ENCODE results near the gene ZNF132. TPM values are rescaled to one million over a fixed set of nuclear protein-coding genes. Genes with fewer than 3 reads are reported as not detected.
A peak's percentile ranks its signal among the peaks of the same experiment; 100 is the strongest.
"Not testable (repeated sequence)": the region's sequence is repeated elsewhere in the genome, so short reads cannot be mapped to it uniquely, and the experiment has no call there.

The ZNF132 gene
- total RNA-seq, 2 donors from 2014 or later = 3.2 to 5.3 TPM

DNA sequence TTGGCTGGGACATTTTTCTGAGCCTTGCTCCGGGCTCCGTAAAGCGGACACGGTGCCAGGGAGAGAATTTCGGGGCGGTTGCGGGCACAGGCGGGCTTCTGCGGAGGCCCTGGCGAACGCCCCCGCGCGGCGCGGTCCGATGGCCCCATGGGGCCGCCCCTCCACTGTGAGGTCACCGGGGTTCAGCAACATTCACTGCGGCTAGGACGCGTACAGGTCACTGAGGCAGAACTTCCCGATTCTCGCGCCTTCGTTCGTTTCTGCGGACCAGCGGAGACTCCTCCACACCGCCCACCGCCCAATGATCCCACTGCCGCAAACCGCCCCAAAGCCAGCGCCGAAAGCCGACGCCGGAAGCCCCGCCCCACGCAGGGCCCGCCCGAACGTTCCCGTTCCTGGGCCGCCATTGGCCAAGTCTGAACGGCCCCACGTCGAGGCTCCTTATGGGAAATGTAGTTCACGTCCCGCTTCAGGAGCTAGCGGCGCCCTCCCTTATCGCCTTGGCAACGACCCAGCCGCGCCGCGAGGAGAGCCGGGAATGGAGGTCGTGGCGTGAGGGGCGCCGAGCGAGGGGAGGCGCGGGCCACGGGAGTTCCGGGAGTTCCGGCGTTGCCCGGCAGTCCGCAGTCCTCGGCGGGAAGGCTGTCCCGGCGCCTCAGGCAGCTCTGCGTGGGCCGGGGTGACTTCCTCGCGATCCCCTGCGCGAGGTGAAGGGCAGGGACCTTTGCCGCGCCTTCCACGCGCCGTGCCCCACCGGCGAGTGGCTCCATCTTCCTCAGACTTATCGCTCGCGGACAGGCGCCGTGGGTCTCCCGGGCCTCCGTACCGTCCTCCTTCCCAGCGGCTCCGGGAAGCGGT, 31.6 kb downstream of the ZNF132 start, which contains the start of gene ZNF584:
Gene ZNF584 (plus strand): TSS at position 498 of the 858 bp plus-strand sequence. CDS start 499 bp downstream, outside the sequence.
- ATAC-seq = peak; percentile 98
- H3K9me3 Mint-ChIP-seq = no peaks in the 10 kb centered on the region

DNA sequence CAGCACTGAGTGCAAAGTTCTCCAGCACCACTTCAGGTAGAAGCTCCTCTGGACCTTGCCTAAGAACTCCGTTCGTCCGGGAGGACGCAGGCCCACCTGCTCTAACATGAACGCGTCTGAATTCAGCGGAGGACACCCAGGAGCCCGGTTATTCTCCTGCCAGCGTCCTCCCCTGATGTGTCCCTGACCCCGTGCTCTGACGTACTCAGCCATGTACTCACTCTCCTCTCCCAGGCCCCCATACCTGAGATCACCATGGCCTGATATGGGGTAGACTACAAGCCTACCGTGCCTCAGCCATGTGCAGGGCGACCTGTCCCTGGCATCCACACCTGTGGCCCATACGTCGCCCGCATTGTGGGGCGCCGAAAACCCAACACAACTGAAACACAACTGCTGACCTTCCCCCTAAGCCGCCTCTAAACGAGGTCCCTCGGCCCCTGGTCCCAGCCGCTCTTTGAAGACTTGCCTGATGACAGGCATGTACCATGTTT, 32.2 kb downstream of the ZNF132 start:
- Mint-ChIP-seq H3K4me1 (ENCODE audit: low read depth in 2 of 2) (peaks cover 31 to 32% of the 10 kb centered on the region in 2 donors), H3K27ac (peak overlapping the region; percentile 82 to 93), H3K27me3 (no peaks in the 10 kb centered on the region), H3K9me3 (no peaks in the 10 kb centered on the region), H3K36me3 (peaks cover under 1% of the 10 kb centered on the region), H3K4me3 (peak overlapping the region; percentile 96)
- DNase-seq (ENCODE audit: low spot score) (no peak), ATAC-seq (no peak)

More for the DNA sequence above, 31.6 kb downstream of the ZNF132 start, which contains the start of gene ZNF584:
- H3K4me1 Mint-ChIP-seq (ENCODE audit: low read depth in 2 of 2) = peaks cover 31 to 32% of the 10 kb centered on the region in 2 donors
- peak within 1 kb of the TSS; percentile 82 to 93 for H3K27ac Mint-ChIP-seq
- H3K27me3 Mint-ChIP-seq = no peaks in the 10 kb centered on the region
- H3K36me3 Mint-ChIP-seq = peaks cover 5% of the 10 kb centered on the region
- DNase-seq (ENCODE audit: low spot score) = peak; percentile 94
- peak within 1 kb of the TSS; percentile 96 for H3K4me3 Mint-ChIP-seq

DNA sequence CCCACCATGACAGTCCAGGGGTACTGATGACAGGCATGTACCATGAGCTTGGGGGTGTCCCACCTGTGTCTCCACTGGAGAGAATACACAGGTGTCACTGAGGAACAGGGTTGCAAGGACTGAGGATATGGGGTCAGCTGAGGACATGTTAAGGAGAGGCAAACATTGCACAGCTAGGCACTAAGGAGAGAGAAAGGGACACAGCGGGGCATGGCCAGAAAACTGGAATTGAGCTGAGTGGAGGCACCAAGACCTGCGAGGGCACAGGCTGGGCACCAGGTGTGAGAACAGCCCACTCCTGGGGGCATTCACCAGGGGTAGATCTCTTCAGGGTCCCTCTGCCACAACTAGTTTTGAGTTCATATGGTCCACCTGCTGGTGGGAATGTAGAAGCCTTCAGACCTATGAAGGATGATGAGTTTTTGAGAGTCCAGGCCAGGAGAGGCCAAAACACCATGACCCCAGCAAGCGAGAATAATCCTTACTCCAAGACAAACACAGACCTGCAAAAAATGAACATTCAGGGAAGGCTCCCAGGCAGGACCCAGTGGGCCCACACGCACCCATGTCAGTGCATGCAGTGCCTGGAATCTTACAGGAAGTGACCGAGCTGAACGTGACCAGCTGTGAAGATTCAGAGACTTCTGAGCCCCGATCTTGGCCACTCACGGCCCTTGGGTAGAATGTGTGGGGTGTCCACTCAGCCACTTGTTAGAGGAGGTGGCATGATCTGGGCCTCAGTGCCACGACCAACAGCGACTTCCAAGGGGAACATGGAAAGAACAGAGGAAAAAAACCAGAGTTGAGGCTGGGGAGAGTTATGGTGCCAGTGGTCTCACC, 32.9 kb downstream of the ZNF132 start:
- no peaks in the 10 kb centered on the region for H3K9me3 Mint-ChIP-seq
- no peaks in the 10 kb centered on the region for H3K36me3 Mint-ChIP-seq
- peak overlapping the region; percentile 82 to 93 for H3K27ac Mint-ChIP-seq
- H3K4me3 Mint-ChIP-seq = peak overlapping the region; percentile 96
- DNase-seq (ENCODE audit: low spot score) (no peak), ATAC-seq (no peak)
- no peaks in the 10 kb centered on the region for H3K27me3 Mint-ChIP-seq
- peaks cover 31 to 32% of the 10 kb centered on the region in 2 donors for H3K4me1 Mint-ChIP-seq (ENCODE audit: low read depth in 2 of 2)

DNA sequence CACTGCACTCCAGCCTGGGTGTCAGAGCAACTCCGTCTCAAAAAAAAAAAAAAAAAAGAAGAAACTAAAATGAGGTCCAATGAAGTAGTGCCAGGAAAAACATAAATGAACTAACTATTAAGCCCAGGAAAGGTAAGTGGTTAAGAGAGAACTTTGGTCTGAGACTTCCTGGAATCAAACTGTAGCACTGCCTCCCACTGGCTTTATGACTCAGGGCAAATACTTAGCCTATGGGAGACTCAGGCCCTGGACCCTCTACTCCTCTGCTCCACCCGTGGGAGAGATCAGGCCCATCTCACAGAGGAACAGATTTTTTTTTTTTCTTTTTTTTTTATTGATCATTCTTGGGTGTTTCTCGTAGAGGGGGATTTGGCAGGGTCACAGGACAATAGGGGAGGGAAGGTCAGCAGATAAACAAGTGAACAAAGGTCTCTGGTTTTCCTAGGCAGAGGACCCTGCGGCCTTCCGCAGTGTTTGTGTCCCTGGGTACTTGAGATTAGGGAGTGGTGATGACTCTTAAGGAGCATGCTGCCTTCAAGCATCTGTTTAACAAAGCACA, 36.0 kb downstream of the ZNF132 start:
- not testable (repeated sequence) for H3K27ac Mint-ChIP-seq; H3K27me3 Mint-ChIP-seq; H3K4me3 Mint-ChIP-seq; ATAC-seq; DNase-seq (ENCODE audit: low spot score); H3K9me3 Mint-ChIP-seq; H3K36me3 Mint-ChIP-seq
- peaks cover 32 to 34% of the 10 kb centered on the region in 2 donors for H3K4me1 Mint-ChIP-seq (ENCODE audit: low read depth in 2 of 2)

DNA sequence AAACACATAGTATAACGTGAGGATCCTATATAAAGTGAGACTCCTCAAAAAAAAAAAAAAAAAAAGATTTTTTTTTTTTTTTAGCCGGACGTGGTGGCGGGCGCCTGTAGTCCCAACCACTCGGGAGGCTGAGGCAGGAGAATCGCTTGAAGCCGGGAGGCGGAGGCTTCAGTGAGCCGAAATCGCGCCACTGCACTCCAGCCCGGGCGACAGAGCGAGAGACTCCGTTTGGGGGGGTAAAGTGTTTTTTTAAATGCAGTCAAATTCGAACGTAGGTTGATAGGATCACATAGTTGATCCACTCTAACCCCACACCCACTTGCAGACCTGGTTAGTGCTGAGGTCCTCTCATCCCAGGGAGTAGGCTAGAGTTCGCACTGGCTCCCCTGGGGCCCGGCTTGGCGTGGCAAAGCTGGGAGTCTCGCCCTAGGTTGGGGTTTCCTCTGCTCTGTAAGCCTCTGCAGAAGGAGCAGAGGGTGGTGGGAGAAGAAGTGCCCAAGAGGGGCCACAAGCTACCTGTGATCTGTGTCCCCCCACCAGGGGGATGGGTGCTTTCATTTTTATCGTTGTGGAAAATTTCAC, 38.0 kb downstream of the ZNF132 start:
- peak overlapping the region in 1 of 2 donors; percentile 85 for H3K27ac Mint-ChIP-seq
- peaks cover 17 to 19% of the 10 kb centered on the region in 2 donors for H3K4me1 Mint-ChIP-seq (ENCODE audit: low read depth in 2 of 2)

DNA sequence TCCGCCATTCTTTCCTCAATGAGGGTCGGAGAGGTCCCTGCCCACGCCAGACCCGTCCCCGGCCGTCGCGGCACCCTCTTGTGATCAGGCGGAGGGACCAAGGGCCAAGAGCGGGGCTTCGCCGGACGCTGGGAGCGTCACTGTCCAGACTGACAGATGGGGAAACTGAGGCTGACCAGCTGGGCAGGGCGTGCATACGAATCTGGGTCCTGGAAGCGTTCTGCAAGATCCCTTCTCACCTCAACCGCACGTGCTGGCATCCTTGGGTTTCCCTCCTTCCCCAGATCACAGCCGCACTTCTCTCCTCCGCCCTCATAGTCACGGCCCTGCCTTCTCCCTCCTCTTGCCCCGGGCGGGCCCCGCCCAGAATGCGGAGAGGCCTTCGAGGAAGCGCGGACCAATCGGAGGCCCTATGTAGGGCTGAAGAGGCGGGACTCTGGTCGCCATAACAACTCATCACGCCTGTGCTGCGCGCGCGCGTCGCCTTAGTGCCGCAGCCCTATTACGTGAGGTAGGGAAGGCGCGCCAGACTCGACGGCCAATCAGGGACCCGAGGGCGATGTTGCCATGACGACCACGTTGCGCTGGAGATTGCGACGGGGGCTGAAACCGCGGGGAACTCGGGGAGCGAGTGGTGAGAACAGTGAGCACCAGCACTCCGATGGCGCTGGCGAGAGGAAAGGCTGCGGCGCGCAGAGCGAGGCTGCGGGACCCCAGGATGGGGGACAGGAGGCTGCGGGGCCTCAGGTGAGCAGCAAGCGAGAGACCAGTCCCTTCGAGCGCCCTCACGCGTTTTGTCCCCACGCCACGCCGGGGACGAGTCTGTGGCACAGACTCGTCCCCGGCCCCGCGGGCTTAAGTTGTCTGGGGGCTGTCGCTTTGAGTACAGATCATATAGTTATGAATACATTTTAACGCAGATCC, 38.8 kb downstream of the ZNF132 start:
- H3K4me1 Mint-ChIP-seq (ENCODE audit: low read depth in 2 of 2) = peaks cover 12% of the 10 kb centered on the region in 2 donors
- H3K4me3 Mint-ChIP-seq = peak overlapping the region; percentile 94
- peaks cover 0 to 2% of the 10 kb centered on the region in 2 donors for H3K27me3 Mint-ChIP-seq
- H3K27ac Mint-ChIP-seq = peak overlapping the region; percentile 64 to 85
- H3K36me3 Mint-ChIP-seq = no peaks in the 10 kb centered on the region
- DNase-seq (ENCODE audit: low spot score) (peak; percentile 99), ATAC-seq (peak; percentile 98 to 99)
- H3K9me3 Mint-ChIP-seq = no peaks in the 10 kb centered on the region

More for the DNA sequence above, 38.0 kb downstream of the ZNF132 start:
- no peak overlapping the region for H3K4me3 Mint-ChIP-seq
- DNase-seq (ENCODE audit: low spot score) (peak; percentile 50), ATAC-seq (no peak)
- no peaks in the 10 kb centered on the region for H3K9me3 Mint-ChIP-seq
- peaks cover 0 to 2% of the 10 kb centered on the region in 2 donors for H3K27me3 Mint-ChIP-seq
- no peaks in the 10 kb centered on the region for H3K36me3 Mint-ChIP-seq

DNA sequence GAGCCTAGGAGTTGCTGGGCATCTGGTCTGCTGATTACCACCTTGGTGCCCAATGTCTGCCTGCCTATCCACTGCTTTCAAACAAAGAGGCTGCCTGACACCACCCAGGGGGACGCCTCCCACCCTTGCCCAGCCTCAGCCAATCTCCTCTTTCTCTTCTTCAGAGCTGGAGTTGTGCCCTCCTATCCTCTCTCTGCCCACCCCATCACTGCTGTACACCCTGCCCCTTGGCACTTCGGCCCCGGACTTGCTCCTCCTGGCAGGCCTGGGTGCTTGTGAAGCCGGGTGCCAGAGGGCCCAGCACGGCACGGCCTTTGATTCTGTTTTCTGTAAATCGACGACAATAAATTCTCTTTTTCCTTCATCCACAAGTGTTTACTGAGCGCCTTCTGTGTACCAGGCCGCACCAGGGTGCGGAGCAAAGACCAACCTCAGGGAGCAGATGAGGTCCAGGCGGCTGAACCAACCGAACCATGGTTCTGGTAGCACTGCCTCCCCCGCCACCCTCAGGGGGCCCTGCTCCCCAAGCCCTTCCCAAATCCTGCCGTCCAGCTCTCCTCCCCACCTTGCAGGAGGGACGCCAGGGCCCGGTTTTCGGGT, 39.5 kb downstream of the ZNF132 start:
- H3K9me3 Mint-ChIP-seq = no peaks in the 10 kb centered on the region
- peaks cover 0 to 2% of the 10 kb centered on the region in 2 donors for H3K27me3 Mint-ChIP-seq
- peak overlapping the region; percentile 94 for H3K4me3 Mint-ChIP-seq
- H3K27ac Mint-ChIP-seq = peak overlapping the region; percentile 64 to 85
- H3K4me1 Mint-ChIP-seq (ENCODE audit: low read depth in 2 of 2) = peaks cover 12% of the 10 kb centered on the region in 2 donors
- ATAC-seq (no peak), DNase-seq (ENCODE audit: low spot score) (peak; percentile 63)
- H3K36me3 Mint-ChIP-seq = no peaks in the 10 kb centered on the region

DNA sequence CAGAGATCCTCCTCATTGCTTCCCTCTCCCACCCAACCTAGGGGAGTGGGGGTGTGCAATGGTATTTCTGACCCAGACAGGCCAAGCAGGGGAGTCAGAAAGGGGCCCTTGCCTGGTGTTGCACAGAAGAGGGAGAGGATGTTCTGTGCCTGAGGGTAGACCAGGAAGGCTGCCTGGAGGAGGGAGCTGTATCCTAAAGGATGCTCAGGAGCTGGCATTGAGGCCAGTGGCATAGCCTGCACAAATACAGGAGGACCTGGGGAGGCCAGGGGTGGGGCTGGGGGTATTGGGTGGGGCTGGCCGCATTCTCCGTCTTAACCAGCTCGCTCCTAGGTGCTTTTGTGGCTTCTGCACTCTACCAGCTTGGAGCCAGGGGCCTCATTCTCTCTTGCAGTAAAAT, 40.0 kb downstream of the ZNF132 start:
- no peaks in the 10 kb centered on the region for H3K36me3 Mint-ChIP-seq
- no peak overlapping the region for H3K27ac Mint-ChIP-seq
- no peaks in the 10 kb centered on the region for H3K9me3 Mint-ChIP-seq
- DNase-seq (ENCODE audit: low spot score) = peak; percentile 56
- ATAC-seq = no peak
- H3K4me1 Mint-ChIP-seq (ENCODE audit: low read depth in 2 of 2) = peaks cover 12% of the 10 kb centered on the region in 2 donors
- H3K27me3 Mint-ChIP-seq = peaks cover 0 to 2% of the 10 kb centered on the region in 2 donors
- peak overlapping the region; percentile 4 for H3K4me3 Mint-ChIP-seq

DNA sequence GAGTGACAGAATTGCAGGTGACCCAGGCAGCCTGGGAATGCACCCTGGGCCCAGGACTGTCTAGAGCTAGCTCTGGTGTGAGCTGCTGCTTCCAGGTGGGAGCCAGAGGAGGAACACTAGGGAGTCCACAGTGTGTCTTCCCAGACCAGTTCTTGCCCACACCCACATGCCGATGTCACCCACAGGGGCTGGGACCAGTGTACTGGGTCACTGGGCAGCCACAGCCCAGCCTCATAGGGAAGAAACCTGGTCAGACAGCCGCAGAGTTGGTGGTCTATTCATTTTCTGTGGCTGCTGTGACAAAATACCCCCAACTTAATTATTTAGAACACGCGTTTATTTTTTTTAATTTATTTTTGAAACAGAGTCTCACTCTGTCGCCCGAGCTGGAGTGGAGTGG, 41.4 kb downstream of the ZNF132 start:
- peaks cover 11% of the 10 kb centered on the region for H3K36me3 Mint-ChIP-seq
- H3K9me3 Mint-ChIP-seq = no peaks in the 10 kb centered on the region
- H3K27ac Mint-ChIP-seq = no peak overlapping the region
- peaks cover 12 to 18% of the 10 kb centered on the region in 2 donors for H3K4me1 Mint-ChIP-seq (ENCODE audit: low read depth in 2 of 2)
- no peak for ATAC-seq
- no peak overlapping the region for H3K4me3 Mint-ChIP-seq
- peaks cover 0 to 2% of the 10 kb centered on the region in 2 donors for H3K27me3 Mint-ChIP-seq
- DNase-seq (ENCODE audit: low spot score) = peak; percentile 56

DNA sequence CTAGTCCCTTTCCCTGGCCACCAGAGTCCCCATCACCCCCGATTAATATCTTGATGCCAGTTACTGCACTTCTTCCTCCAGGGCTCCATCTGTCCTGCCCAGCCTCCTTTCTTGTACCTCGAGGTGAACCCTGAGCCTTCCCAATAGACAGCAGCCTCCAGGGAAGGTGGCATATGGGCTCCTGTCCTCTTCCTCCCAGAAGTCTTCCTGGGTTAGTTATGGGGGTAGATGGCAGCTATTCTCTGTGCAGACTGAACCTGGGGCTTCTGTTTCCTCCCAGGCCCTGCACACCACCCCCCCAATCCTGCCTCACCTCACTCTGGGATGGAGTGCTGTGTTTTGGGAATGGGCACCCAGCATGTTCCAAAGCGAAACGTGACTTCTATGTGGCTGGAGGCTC, 41.9 kb downstream of the ZNF132 start:
- ATAC-seq (no peak), DNase-seq (ENCODE audit: low spot score) (peak; percentile 37)
- no peak overlapping the region for H3K4me3 Mint-ChIP-seq
- peaks cover 14% of the 10 kb centered on the region for H3K36me3 Mint-ChIP-seq
- no peak overlapping the region for H3K27ac Mint-ChIP-seq
- H3K9me3 Mint-ChIP-seq = no peaks in the 10 kb centered on the region
- H3K27me3 Mint-ChIP-seq = peaks cover 0 to 2% of the 10 kb centered on the region in 2 donors
- peaks cover 12 to 20% of the 10 kb centered on the region in 2 donors for H3K4me1 Mint-ChIP-seq (ENCODE audit: low read depth in 2 of 2)

DNA sequence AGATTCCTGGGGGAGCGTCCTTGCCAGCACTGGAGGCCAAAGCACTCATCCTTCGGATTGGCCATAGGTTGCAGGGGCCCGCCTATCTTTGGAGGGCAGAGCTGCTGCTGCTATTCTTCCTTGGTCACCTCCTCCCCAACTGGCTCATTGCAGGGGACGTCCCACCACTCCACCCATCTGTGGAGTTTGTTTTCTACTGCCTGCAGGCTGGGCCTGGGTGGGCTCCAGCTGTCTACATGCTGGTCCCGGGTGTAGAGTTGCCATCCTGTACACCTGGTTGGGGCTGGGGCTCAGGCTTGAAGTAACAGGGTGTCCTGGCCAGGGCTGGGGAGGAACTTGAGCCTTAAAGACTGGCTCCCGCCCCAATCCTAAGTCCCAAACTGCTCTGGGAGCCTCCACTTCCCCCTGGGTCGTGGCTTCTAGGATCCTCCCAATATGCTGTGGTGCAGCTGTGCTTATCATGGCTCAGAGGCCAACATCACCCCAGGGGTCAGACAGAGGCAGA, 42.4 kb downstream of the ZNF132 start:
- H3K9me3 Mint-ChIP-seq = no peaks in the 10 kb centered on the region
- no peak overlapping the region for H3K4me3 Mint-ChIP-seq
- peaks cover 14% of the 10 kb centered on the region for H3K36me3 Mint-ChIP-seq
- DNase-seq (ENCODE audit: low spot score) (peak; percentile 49), ATAC-seq (no peak)
- peaks cover 0 to 2% of the 10 kb centered on the region in 2 donors for H3K27me3 Mint-ChIP-seq
- peaks cover 12 to 23% of the 10 kb centered on the region in 2 donors for H3K4me1 Mint-ChIP-seq (ENCODE audit: low read depth in 2 of 2)
- H3K27ac Mint-ChIP-seq = no peak overlapping the region
